HG02571 (cell line): ENCODE results near the gene DOK3.
"Not testable (repeated sequence)": the region's sequence is repeated elsewhere in the genome, so short reads cannot be mapped to it uniquely, and the experiment has no call there.

ENCODE experiments used
- ATAC-seq: cut with Tn5 transposase; IDR thresholded peaks from one replicate; pipeline ENCODE4 v1.9.1; 2021; ENCODE audit warnings: mild to moderate bottlenecking, moderate library complexity; ENCODE audit not compliant: unreplicated experiment

The DOK3 gene

GRCh38 chr5:177536386-177536785 lies 26.8 kb upstream of the DOK3 start:
- no peak for ATAC-seq

GRCh38 chr5:177535125-177535524 lies 25.5 kb upstream of the DOK3 start:
- no peak for ATAC-seq

DNA sequence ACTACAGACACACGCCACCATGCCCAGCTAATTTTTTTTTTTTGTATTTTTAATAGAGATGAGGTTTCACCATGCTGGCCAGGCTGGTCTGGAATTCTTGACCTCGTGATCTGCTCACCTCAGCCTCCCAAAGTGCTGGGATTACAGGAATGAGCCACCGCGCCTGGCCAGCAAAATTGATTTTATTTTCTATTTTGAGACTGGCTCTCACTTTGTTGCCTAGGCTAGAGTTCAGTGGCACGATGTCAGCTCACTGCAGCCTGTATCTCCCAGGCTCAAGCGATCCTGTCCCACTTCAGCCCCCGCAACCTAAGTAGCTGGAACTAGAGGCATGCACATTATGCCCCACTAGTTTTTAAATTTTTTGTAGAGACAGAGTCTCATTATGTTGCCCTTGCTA lies 24.8 kb upstream of the DOK3 start:
- ATAC-seq = not testable (repeated sequence)

GRCh38 chr5:177531209-177531940 lies 21.7 kb upstream of the DOK3 start:
- no peak for ATAC-seq

DNA sequence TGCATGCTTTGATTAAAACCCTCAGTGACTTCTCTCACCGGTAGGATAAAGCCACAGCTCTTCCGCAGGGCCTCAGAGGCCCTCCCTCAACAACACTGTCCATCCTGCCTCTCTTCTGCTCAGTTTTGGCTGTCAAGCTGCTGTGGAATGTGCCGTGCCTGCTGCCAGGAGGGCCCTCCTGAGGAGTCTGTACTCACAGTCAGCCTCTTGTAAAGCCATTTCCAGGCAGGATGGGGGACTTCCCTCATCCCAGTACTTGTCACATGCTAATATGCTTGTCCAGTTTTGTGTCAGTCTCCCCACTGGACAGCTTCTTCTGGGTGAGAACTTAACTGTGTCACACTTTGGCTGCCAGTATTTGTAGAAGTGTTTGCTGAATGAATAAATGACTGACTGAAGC lies 21.0 kb upstream of the DOK3 start:
- ATAC-seq = no peak

DNA sequence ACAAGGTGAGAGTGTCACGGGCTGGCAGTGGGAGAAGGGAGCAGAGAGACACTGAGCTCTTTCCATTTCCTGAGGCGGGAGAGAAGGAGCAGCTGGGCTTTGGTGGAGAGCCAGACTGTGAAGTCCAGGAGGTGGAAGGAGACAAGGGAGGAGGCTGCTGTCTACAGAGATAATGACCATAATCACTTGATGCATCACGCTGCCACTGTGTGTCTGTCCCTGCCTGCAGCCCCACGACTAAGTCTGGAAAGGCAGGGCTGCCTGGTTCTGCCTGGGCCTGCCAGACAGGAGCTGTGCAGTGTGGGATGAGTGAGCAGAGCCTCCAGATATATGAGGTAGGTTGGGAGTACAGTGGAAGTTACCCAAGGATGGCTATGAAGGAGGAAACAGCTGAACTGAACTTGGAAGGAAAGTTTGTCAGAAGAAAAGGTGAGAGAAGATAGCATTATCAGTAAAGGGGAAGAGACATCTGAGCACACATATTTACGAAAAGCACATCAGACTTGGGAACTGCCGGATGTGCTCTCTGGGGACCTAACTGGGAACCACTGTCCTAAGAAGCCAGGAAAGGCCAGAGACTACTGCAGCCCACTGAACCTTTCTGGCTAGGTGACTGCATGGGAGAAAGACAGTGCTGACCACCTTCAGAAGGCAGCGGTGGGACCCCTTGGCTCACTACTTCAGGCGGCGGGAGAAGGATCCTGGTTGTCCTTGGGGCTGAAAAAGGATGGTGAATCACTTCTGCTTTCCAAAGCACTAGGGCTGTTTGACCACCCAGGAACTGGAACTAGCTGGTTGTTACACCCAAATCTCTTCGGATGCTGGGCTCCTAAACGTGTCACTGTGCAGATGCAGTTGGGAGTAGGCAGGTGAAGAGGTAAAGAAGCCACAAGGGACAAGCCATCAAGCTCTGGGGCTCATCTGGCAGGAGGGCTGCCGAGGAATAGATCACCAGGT lies 19.9 kb upstream of the DOK3 start:
- ATAC-seq = no peak

GRCh38 chr5:177528631-177529030 lies 19.0 kb upstream of the DOK3 start:
- no peak for ATAC-seq

DNA sequence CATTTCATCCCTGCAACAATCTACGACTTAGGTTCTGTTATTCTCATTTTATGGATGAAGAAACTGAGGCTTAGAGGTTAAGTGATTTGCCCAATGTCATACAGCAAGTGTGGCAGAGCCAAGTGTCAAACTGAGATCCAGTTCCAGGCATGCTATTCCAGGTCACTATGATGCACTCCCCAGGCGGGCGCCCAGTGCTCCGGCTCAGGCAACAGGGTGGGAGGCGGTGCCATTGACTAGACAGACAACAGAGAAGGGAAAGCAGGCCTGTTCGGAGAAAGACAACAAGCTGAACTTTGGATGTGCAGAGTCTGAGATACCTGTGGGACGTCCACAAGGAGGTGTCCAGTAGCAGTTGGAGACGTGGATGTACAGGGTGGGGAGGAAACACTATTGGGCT lies 18.0 kb upstream of the DOK3 start:
- no peak for ATAC-seq

- ATAC-seq = no peak
These were observed 17.2 kb upstream of the DOK3 start for GRCh38 chr5:177526791-177527190.

GRCh38 chr5:177526191-177526590 lies 16.6 kb upstream of the DOK3 start:
- no peak for ATAC-seq

DNA sequence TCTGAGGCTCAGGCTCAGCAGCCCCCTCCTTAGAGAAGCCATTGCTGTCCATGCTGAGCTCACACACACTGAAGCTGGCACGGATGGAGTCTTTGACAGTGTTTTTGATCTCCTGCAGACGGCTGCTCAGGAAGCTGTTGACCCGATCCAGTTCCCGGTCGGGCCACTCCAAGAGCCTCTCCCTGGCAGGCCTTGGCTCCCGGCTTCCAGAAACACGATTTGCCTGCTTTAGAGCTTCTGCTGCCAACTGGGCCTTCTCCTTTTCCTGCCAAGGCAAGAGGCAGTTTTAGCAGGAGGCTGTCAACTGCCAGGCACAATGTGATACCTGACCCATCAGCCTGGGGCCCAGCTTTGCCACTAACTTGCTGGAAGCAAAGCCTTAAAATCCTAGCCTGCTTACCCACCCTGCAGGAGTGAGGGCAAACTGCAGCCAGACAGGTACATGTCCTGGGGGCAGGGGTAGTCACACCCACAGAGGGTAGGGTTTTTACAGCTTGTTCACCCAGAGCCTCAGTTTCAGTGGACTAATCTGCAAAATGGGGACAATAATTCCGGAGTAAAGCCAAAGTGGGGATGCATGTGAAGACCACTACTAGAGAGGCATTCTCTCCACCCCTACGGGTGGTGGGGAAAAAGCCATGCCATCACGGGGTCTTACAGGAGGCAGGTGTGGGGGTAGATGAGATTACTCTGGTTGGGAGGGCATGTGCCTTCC lies 15.5 kb upstream of the DOK3 start:
- no peak for ATAC-seq

DNA sequence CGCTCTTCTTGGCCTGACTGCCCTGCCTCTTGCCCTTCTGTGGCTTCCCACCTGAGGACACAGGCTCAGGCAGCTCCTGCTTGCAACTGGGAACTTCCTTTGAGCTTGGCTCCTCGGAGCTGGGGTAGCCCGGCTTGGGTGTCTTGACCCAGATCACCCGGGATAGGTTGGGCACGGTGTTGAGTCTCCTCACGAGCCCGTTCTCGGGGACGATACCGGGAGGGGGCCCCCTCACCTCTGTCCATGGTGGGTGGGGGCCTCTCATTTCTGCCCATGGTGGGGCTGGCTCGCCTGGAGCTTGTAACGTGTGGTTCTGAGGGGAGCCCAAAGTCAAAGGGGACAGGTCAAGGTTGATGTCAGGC lies 14.9 kb upstream of the DOK3 start:
- ATAC-seq = no peak

GRCh38 chr5:177523711-177524538 lies 14.3 kb upstream of the DOK3 start:
- no peak for ATAC-seq

- ATAC-seq = no peak
These were observed 11.4 kb upstream of the DOK3 start for GRCh38 chr5:177520916-177521513.

- no peak for ATAC-seq
These were observed 10.6 kb upstream of the DOK3 start for GRCh38 chr5:177520271-177520670.

DNA sequence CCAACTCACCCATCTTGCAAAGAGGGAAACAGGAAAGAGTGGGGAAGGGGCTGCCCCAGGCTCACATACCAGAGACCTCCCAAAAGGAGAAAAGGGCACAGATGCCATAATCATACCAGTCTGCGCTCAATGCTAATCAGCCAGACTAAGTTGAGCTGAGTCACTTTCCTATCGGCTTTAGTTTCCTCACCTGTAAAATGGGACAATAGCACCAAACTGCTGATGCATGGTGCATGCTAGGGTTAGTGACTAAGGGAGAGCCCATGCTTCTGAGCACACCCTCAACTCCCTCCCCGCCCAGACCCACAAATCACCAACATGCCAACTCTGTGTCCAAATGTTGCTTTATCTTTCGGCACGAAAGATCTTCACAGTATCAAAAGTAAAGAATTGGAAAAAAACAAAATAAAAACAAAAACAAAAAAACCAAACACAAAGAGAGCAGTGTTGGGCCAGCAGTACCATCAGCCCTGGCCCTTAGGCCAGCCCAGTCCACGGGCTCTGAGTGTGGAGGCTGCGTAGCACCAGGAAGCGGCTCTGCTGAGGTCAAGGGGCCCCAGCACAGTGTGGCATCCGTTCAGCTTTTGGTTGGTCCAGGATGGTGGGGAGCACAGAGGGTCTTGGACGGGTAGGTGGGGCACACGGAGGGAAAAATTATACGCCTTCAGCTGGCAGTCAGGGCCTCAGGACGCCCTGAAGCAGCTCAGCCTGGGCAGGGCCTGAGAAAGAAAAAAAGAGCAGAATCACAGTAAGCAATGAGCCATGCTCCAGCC lies 10.0 kb upstream of the DOK3 start:
- ATAC-seq = no peak

GRCh38 chr5:177516601-177517568 lies 7.3 kb upstream of the DOK3 start, which contains the start of gene DDX41:
Gene DDX41 (minus strand): TSS chr5:177516961. CDS start chr5:177516945, 16 bp downstream.
- peak; percentile 75 for ATAC-seq

DNA sequence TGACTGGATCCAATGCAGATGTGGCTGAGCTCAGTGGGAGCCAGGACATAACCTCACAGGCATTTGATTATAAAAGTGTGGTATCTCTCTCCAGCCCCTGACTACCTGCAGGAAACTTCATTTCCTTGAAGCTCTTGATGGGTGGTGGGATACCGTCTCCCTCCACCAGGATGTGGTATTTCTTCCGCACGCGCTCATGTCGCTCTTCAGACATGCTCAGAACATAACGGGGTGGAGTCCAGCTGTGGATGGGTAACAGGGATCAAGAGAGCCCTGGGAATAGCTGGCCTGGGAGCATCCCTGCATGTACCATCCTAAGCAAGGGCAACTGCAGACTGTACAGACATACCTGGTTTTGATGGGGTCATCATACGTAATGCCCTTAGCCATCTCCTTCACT lies 6.0 kb upstream of the DOK3 start:
- ATAC-seq = no peak
